Calu3 (cell line): ENCODE data around the gene GASK1A. TPM values are rescaled to one million over a fixed set of nuclear protein-coding genes. Genes with fewer than 3 reads are reported as not detected.

Experiments used
- BruUV-seq: library from RNA; stranded (reverse); fragments of 400-500 nt; replicated peaks from 2 replicates; lab custom pipeline; 2021; lab: Mats Ljungman, UMichigan
- CTCF ChIA-PET: fragments of 300-600 bp; sonication (Branson Sonifier 250); formaldehyde crosslinking; loops from one replicate; lab custom pipeline; 2022; ENCODE audit warnings: antibody characterized with exemption; lab: Charles Lee
- DNase-seq: peaks from one replicate; pipeline ENCODE4 v3.0.0; 2022
- H3K27ac Mint-ChIP-seq: one replicate; pipeline ENCODE4 v1.8.0; 2022; ENCODE audit warnings: mixed read lengths; ENCODE audit not compliant: unreplicated experiment
- H3K27me3 Mint-ChIP-seq: one replicate; pipeline ENCODE4 v1.8.0; 2022; ENCODE audit warnings: mixed read lengths; ENCODE audit not compliant: unreplicated experiment
- H3K36me3 Mint-ChIP-seq: one replicate; pipeline ENCODE4 v1.8.0; 2022; ENCODE audit warnings: mild to moderate bottlenecking, moderate library complexity, mixed read lengths; ENCODE audit not compliant: insufficient read depth, unreplicated experiment
- H3K4me1 Mint-ChIP-seq: one replicate; pipeline ENCODE4 v1.8.0; 2022; ENCODE audit warnings: mild to moderate bottlenecking, low read depth, mixed read lengths; ENCODE audit not compliant: unreplicated experiment
- H3K4me3 Mint-ChIP-seq: one replicate; pipeline ENCODE4 v1.8.0; 2022; ENCODE audit warnings: mild to moderate bottlenecking, low read depth, moderate library complexity, mixed read lengths; ENCODE audit not compliant: unreplicated experiment
- H3K9me3 Mint-ChIP-seq: one replicate; pipeline ENCODE4 v1.8.0; 2022; ENCODE audit warnings: low read depth, mixed read lengths; ENCODE audit not compliant: unreplicated experiment
- CTCF ChIP-seq: fragments of 200-600 bp; IDR thresholded peaks from one replicate; pipeline ENCODE4 v1.8.0; 2022; ENCODE audit warnings: antibody characterized with exemption; ENCODE audit not compliant: unreplicated experiment
- intact Hi-C: fragments of 100-400 bp; cut with micrococcal nuclease; formaldehyde crosslinking; loops from one replicate; pipeline ENCODE4 v1.10.0; 2022; ENCODE audit not compliant: unreplicated experiment
- total RNA-seq: library from RNA; stranded (reverse); gene quantifications from 2 replicates; pipeline ENCODE4 v1.2.3, GENCODE V29; 2022

Gene GASK1A
- total RNA-seq, 1 experiment from 2014 or later = 2.3 TPM

GRCh38 chr3:43081796-43082195, 102.7 kb downstream of the GASK1A start:
- DNase-seq = no peak
- H3K27me3 Mint-ChIP-seq = no peaks in the 10 kb centered on the region
- H3K4me3 Mint-ChIP-seq = no peak overlapping the region
- no peaks in the 10 kb centered on the region for H3K4me1 Mint-ChIP-seq
- H3K36me3 Mint-ChIP-seq = peaks cover 6% of the 10 kb centered on the region
- intact Hi-C loops = no loop called here
- CTCF ChIA-PET = no interaction called here
- no peaks in the 10 kb centered on the region for H3K9me3 Mint-ChIP-seq
- no peak overlapping the region for H3K27ac Mint-ChIP-seq
- no TSS peak for BruUV-seq
- TF ChIP-seq CTCF = no peak

- Mint-ChIP-seq H3K4me3 (no peak overlapping the region), H3K4me1 (no peaks in the 10 kb centered on the region), H3K36me3 (peaks cover 6% of the 10 kb centered on the region), H3K27me3 (no peaks in the 10 kb centered on the region), H3K27ac (no peak overlapping the region), H3K9me3 (no peaks in the 10 kb centered on the region)
- intact Hi-C loops = no loop called here
- no peak for TF ChIP-seq CTCF
- BruUV-seq = no TSS peak
- DNase-seq = no peak
- CTCF ChIA-PET = no interaction called here
Measured at GRCh38 chr3:43082457-43082856, 103.3 kb downstream of the GASK1A start.

GRCh38 chr3:43086460-43087165, 107.5 kb downstream of the GASK1A start:
- Mint-ChIP-seq H3K27me3 (no peaks in the 10 kb centered on the region), H3K4me3 (no peak overlapping the region), H3K4me1 (no peaks in the 10 kb centered on the region), H3K36me3 (no peaks in the 10 kb centered on the region), H3K27ac (no peak overlapping the region), H3K9me3 (no peaks in the 10 kb centered on the region)
- CTCF ChIA-PET = no interaction called here
- no peak for DNase-seq
- BruUV-seq = no TSS peak
- no peak for TF ChIP-seq CTCF
- intact Hi-C loops = no loop called here

GRCh38 chr3:43087249-43087776, 108.2 kb downstream of the GASK1A start:
- Mint-ChIP-seq H3K27me3 (no peaks in the 10 kb centered on the region), H3K4me1 (no peaks in the 10 kb centered on the region), H3K27ac (no peak overlapping the region), H3K9me3 (no peaks in the 10 kb centered on the region), H3K36me3 (no peaks in the 10 kb centered on the region), H3K4me3 (no peak overlapping the region)
- intact Hi-C loops = no loop called here
- DNase-seq = no peak
- CTCF ChIA-PET = interaction anchor here (0.8 kb wide), 1 partner anchor 126 kb away, joined by 3 read pairs; no protein-coding TSS in a partner anchor
- TF ChIP-seq CTCF = no peak
- no TSS peak for BruUV-seq
